Panc1 (cell line): ENCODE results near the gene OR2J2. TPM values are rescaled to one million over a fixed set of nuclear protein-coding genes. Genes with fewer than 3 reads are reported as not detected.
"Not testable (repeated sequence)": the region's sequence is repeated elsewhere in the genome, so short reads cannot be mapped to it uniquely, and the experiment has no call there.

Experiments used
- ATAC-seq: fragments of 200-7000 bp; cut with Tn5 transposase; 2 replicates; pipeline ENCODE4 v1.9.1; 2020; ENCODE audit warnings: mild to moderate bottlenecking, moderate library complexity
- BruUV-seq: library from RNA; stranded (reverse); fragments of 400-500 nt; replicated peaks from 2 replicates; lab custom pipeline; 2021; lab: Mats Ljungman, UMichigan
- CTCF ChIA-PET: fragments of 300-600 bp; sonication (Branson Sonifier 250); formaldehyde crosslinking; loops from one replicate; lab custom pipeline; 2022; ENCODE audit warnings: antibody characterized with exemption; lab: Charles Lee
- POLR2A ChIA-PET: fragments of 300-600 bp; sonication (Branson Sonifier 250); formaldehyde crosslinking; loops from one replicate; lab custom pipeline; 2022; ENCODE audit warnings: antibody characterized with exemption; lab: Charles Lee
- DNase-seq: peaks from one replicate; pipeline ENCODE4 v3.0.0-alpha.2; 2010; ENCODE audit warnings: low read depth, low spot score
- H3K27ac ChIP-seq: 2 replicates; pipeline ENCODE4 v1.5.1; 2011; ENCODE audit warnings: mild to moderate bottlenecking, low read length, inconsistent platforms
- H3K27me3 ChIP-seq: fragments of 200-500 bp; sonication (Bioruptor generic); 2 replicates; pipeline ENCODE4 v1.6.0; 2014; ENCODE audit warnings: low read length, inconsistent platforms; ENCODE audit not compliant: control insufficient read depth, insufficient read depth
- H3K36me3 ChIP-seq: fragments of 200-500 bp; sonication (Bioruptor generic); 2 replicates; pipeline ENCODE4 v1.5.1; 2014; ENCODE audit warnings: inconsistent platforms, mild to moderate bottlenecking, low read length, moderate library complexity; ENCODE audit not compliant: control insufficient read depth, insufficient read depth
- H3K4me1 ChIP-seq: 2 replicates; pipeline ENCODE4 v1.5.1; 2011; ENCODE audit warnings: inconsistent platforms, mild to moderate bottlenecking, low read length, moderate library complexity; ENCODE audit not compliant: control insufficient read depth, insufficient read depth
- H3K4me3 ChIP-seq, 2 experiments: 2 replicates each; pipeline ENCODE4 v1.5.1; 2011 to 2012; ENCODE audit warnings: low read depth in 2 of 2, low read length in 2 of 2, mild to moderate bottlenecking in 2 of 2, inconsistent platforms in 1 of 2, moderate library complexity in 1 of 2
- H3K9me3 ChIP-seq: fragments of 200-500 bp; sonication (Bioruptor generic); 2 replicates; pipeline ENCODE4 v1.5.1; 2014; ENCODE audit warnings: low read depth, mild to moderate bottlenecking, inconsistent platforms, low read length, moderate library complexity; ENCODE audit not compliant: control insufficient read depth, insufficient read depth
- CTCF ChIP-seq: fragments of 450-650 bp; IDR thresholded peaks from 2 replicates; pipeline ENCODE4 v1.5.1; 2017; ENCODE audit warnings: mild to moderate bottlenecking
- POLR2AphosphoS5 ChIP-seq: IDR thresholded peaks from 2 replicates; pipeline ENCODE4 v1.6.1; 2012; ENCODE audit warnings: mild to moderate bottlenecking, low read depth, low read length, moderate library complexity
- REST ChIP-seq, 2 experiments: IDR thresholded peaks; 2 replicates each; pipeline ENCODE4 v1.6.1; 2011 to 2012; ENCODE audit warnings: low read depth in 2 of 2, control low read depth in 1 of 2, low read length in 1 of 2, mild to moderate bottlenecking in 1 of 2, moderate library complexity in 1 of 2; ENCODE audit not compliant: insufficient read depth in 1 of 2
- SIN3A ChIP-seq: IDR thresholded peaks from 2 replicates; pipeline ENCODE4 v1.6.1; 2012; ENCODE audit warnings: low read depth, mild to moderate bottlenecking, low read length, moderate library complexity, borderline replicate concordance; ENCODE audit not compliant: insufficient read depth
- TCF7L2 ChIP-seq: IDR thresholded peaks from 2 replicates; pipeline ENCODE4 v1.6.1; 2011; ENCODE audit warnings: mild to moderate bottlenecking, low read depth, low read length, inconsistent platforms
- in situ Hi-C: cut with HindIII; loops from 2 replicates; pipeline ENCODE4 v1.10.0; 2016; ENCODE audit warnings: low sequenced_read_pairs, low pct_unique_long_range_greater_than_20kb
- intact Hi-C: fragments of 100-400 bp; cut with micrococcal nuclease; formaldehyde crosslinking; loops from one replicate; pipeline ENCODE4 v1.10.0; 2022; ENCODE audit not compliant: unreplicated experiment
- total RNA-seq: library from RNA; stranded (reverse); gene quantifications from one replicate; pipeline ENCODE4 v1.2.1, GENCODE V29; 2021; ENCODE audit not compliant: unreplicated experiment

OR2J2 gene
- total RNA-seq, 1 experiment from 2014 or later = not detected

- CTCF ChIA-PET = no interaction called here
- ATAC-seq = no peak
- intact Hi-C loops (no loop called here), in situ Hi-C loops (no loop called here)
- POLR2A ChIA-PET = no interaction called here
- H3K9me3 ChIP-seq = no peaks in the 10 kb centered on the region
- H3K27me3 ChIP-seq = no peaks in the 10 kb centered on the region
- TF ChIP-seq POLR2AphosphoS5 = no peak
- no peak for TF ChIP-seq CTCF
- no peak for TF ChIP-seq REST (IDR thresholded peaks at IDR 0.05; ENCODE audit: insufficient read depth in 1 of 2, low read depth in 2 of 2, low read length in 1 of 2)
- TF ChIP-seq TCF7L2 = no peak
- no peak for TF ChIP-seq SIN3A
- no peak for DNase-seq
- H3K27ac ChIP-seq = no peak overlapping the region
- H3K4me3 ChIP-seq = no peak overlapping the region
- BruUV-seq = no TSS peak
- H3K4me1 ChIP-seq = no peaks in the 10 kb centered on the region
- no peaks in the 10 kb centered on the region for H3K36me3 ChIP-seq
These were observed 24.5 kb upstream of the OR2J2 start for GRCh38 chr6:29146179-29146578.

GRCh38 chr6:29147074-29147473 is 23.6 kb upstream of the OR2J2 start:
- intact Hi-C loops (no loop called here), in situ Hi-C loops (no loop called here)
- POLR2A ChIA-PET = no interaction called here
- DNase-seq (no peak), ATAC-seq (no peak)
- H3K9me3 ChIP-seq = no peaks in the 10 kb centered on the region
- no peaks in the 10 kb centered on the region for H3K4me1 ChIP-seq
- H3K27me3 ChIP-seq = no peaks in the 10 kb centered on the region
- H3K27ac ChIP-seq = no peak overlapping the region
- H3K36me3 ChIP-seq = no peaks in the 10 kb centered on the region
- TF ChIP-seq POLR2AphosphoS5 = no peak
- TF ChIP-seq CTCF = no peak
- no peak for TF ChIP-seq SIN3A
- TF ChIP-seq REST (IDR thresholded peaks at IDR 0.05; ENCODE audit: insufficient read depth in 1 of 2, low read depth in 2 of 2, low read length in 1 of 2) = no peak
- TF ChIP-seq TCF7L2 = no peak
- H3K4me3 ChIP-seq = no peak overlapping the region
- BruUV-seq = no TSS peak
- CTCF ChIA-PET = no interaction called here

GRCh38 chr6:29149444-29149843 is 21.3 kb upstream of the OR2J2 start:
- H3K4me1 ChIP-seq, ATAC-seq, H3K27ac ChIP-seq, DNase-seq, H3K9me3 ChIP-seq, H3K36me3 ChIP-seq, BruUV-seq, POLR2A ChIA-PET, CTCF ChIA-PET, intact Hi-C loops, in situ Hi-C loops, H3K4me3 ChIP-seq, H3K27me3 ChIP-seq: not testable (repeated sequence)
